Liver (tissue), 9 donors: ENCODE data around the gene CDH13. TPM values are rescaled to one million over a fixed set of nuclear protein-coding genes. Genes with fewer than 3 reads are reported as not detected.

Source experiments
- DNase-seq: peaks from one replicate; pipeline ENCODE4 v3.0.0-alpha.2; 2017; ENCODE audit warnings: low spot score
- H3K27ac ChIP-seq, 2 donors: one replicate each; pipeline ENCODE4 v1.7.0; 2013; ENCODE audit warnings: inconsistent platforms in 2 of 2, low read length in 2 of 2, control low read depth in 1 of 2, low read depth in 1 of 2, mild to moderate bottlenecking in 1 of 2
- H3K27me3 ChIP-seq, 4 donors: one replicate each; pipeline versions ENCODE4 v1.6.1 to v1.7.0; 2013; ENCODE audit warnings: low read length in 3 of 4, inconsistent platforms in 1 of 4, mild to moderate bottlenecking in 1 of 4, moderate library complexity in 1 of 4; ENCODE audit not compliant: control insufficient read depth in 4 of 4, insufficient read depth in 4 of 4
- H3K36me3 ChIP-seq, 4 donors: one replicate each; pipeline versions ENCODE4 v1.6.1 to v1.7.0; 2013; ENCODE audit warnings: low read length in 3 of 4, mild to moderate bottlenecking in 3 of 4, low read depth in 1 of 4, moderate library complexity in 1 of 4; ENCODE audit not compliant: control insufficient read depth in 4 of 4, insufficient read depth in 3 of 4
- H3K4me1 ChIP-seq, 4 donors: one replicate each; pipeline versions ENCODE4 v1.6.1 to v1.7.0; 2013; ENCODE audit warnings: low read length in 3 of 4, mild to moderate bottlenecking in 3 of 4, moderate library complexity in 1 of 4; ENCODE audit not compliant: control insufficient read depth in 4 of 4, insufficient read depth in 4 of 4
- H3K4me3 ChIP-seq, 3 donors: one replicate each; pipeline versions ENCODE4 v1.6.1 to v1.7.0; 2013; ENCODE audit warnings: low read length in 3 of 3, control low read depth in 1 of 3, low read depth in 1 of 3, mild to moderate bottlenecking in 1 of 3
- H3K9ac ChIP-seq, 2 donors: one replicate each; pipeline ENCODE4 v1.7.0; 2013; ENCODE audit warnings: low read length in 2 of 2, mild to moderate bottlenecking in 2 of 2, moderate library complexity in 2 of 2, control low read depth in 1 of 2, low read depth in 1 of 2
- H3K9me3 ChIP-seq, 4 donors: one replicate each; pipeline versions ENCODE4 v1.6.1 to v1.7.0; 2013; ENCODE audit warnings: low read length in 3 of 4; ENCODE audit not compliant: control insufficient read depth in 4 of 4
- EGR1 ChIP-seq, 2 donors: IDR thresholded peaks; 2 replicates each; pipeline ENCODE4 v1.6.1; 2016 to 2018; ENCODE audit warnings: antibody characterized with exemption in 2 of 2, low read depth in 2 of 2
- FOXA1 ChIP-seq: IDR thresholded peaks from 2 replicates; pipeline ENCODE4 v1.6.1; 2016; ENCODE audit warnings: antibody characterized with exemption
- FOXA2 ChIP-seq: IDR thresholded peaks from 2 replicates; pipeline ENCODE4 v1.6.1; 2016; ENCODE audit warnings: antibody characterized with exemption
- GABPA ChIP-seq, 2 donors: IDR thresholded peaks in 1 of 2; conservative IDR thresholded peaks in 1 of 2; 2 replicates each; pipeline ENCODE4 v1.6.1; 2016; ENCODE audit warnings: antibody characterized with exemption in 2 of 2, mild to moderate bottlenecking in 1 of 2, moderate library complexity in 1 of 2
- HNF4A ChIP-seq, 2 donors: conservative IDR thresholded peaks; 2 replicates each; pipeline ENCODE4 v1.6.1; 2016; ENCODE audit warnings: antibody characterized with exemption in 2 of 2, mild to moderate bottlenecking in 2 of 2
- HNF4G ChIP-seq: IDR thresholded peaks from 2 replicates; pipeline ENCODE4 v1.6.1; 2016; ENCODE audit warnings: antibody characterized with exemption
- JUND ChIP-seq, 2 donors: IDR thresholded peaks; 2 replicates each; pipeline ENCODE4 v1.6.1; 2016; ENCODE audit warnings: antibody characterized with exemption in 2 of 2
- NR2F2 ChIP-seq: IDR thresholded peaks from 2 replicates; pipeline ENCODE4 v1.6.1; 2016; ENCODE audit warnings: antibody characterized with exemption
- RAD21 ChIP-seq, 2 donors: IDR thresholded peaks; 2 replicates each; pipeline ENCODE4 v1.6.1; 2016; ENCODE audit warnings: antibody characterized with exemption in 2 of 2, mild to moderate bottlenecking in 2 of 2
- REST ChIP-seq: IDR thresholded peaks from 2 replicates; pipeline ENCODE4 v1.6.1; 2016; ENCODE audit warnings: antibody characterized with exemption, mild to moderate bottlenecking
- RXRA ChIP-seq, 2 donors: IDR thresholded peaks; 2 replicates each; pipeline ENCODE4 v1.6.1; 2017 to 2018; ENCODE audit warnings: antibody characterized with exemption in 2 of 2, mild to moderate bottlenecking in 1 of 2
- SP1 ChIP-seq: IDR thresholded peaks from 2 replicates; pipeline ENCODE4 v1.6.1; 2018; ENCODE audit warnings: antibody characterized with exemption, mild to moderate bottlenecking
- TAF1 ChIP-seq: conservative IDR thresholded peaks from 2 replicates; pipeline ENCODE4 v1.6.1; 2016; ENCODE audit warnings: antibody characterized with exemption, mild to moderate bottlenecking
- YY1 ChIP-seq: IDR thresholded peaks from 2 replicates; pipeline ENCODE4 v1.6.1; 2016; ENCODE audit warnings: antibody characterized with exemption, mild to moderate bottlenecking
- WGBS: extraction: QIAGEN DNeasy Blood & Tissue Kit; methylation state at CpG from one replicate; pipeline ENCODE4 v1.1.7; 2013; 5-methylcytosine and 5-hydroxymethylcytosine counted together
- polyA plus RNA-seq, 2 donors: library from polyadenylated mRNA; stranded (reverse) in 1 of 2; unstranded in 1 of 2; fragments of 200-250 nt in 1 of 2; fragments of >200 nt in 1 of 2; fragmentation: Nextera tagmentation in 1 of 2; extraction: Ambion mirVana in 1 of 2; gene quantifications; one replicate each; pipeline versions ENCODE4 v1.2.1 to v1.2.3, GENCODE V29; 2013 to 2015
- total RNA-seq, 2 donors: library from RNA; depleted of rRNA; stranded (reverse); fragments of >200 nt; gene quantifications; one replicate each; pipeline ENCODE4 v1.2.3, GENCODE V29; 2014
- TF ChIP-seq, protein P1 (sequence below): IDR thresholded peaks from 2 replicates; pipeline ENCODE4 v1.6.1; 2016; ENCODE audit warnings: antibody characterized with exemption
- TF ChIP-seq, protein P2 (sequence below): fragments of 150-350 bp; IDR thresholded peaks from 2 replicates; pipeline ENCODE4 v1.5.1; 2017; ENCODE audit warnings: improper control_type of control experiment, low read depth, low read length; ENCODE audit not compliant: missing input control
- TF ChIP-seq, protein P3 (sequence below): IDR thresholded peaks from 2 replicates; pipeline ENCODE4 v1.6.1; 2016; ENCODE audit warnings: antibody characterized with exemption
- donor health status: healthy.
- donor health status: healthy.
- donor health status: healthy.
- donor health status: healthy.
- donor health status: healthy.

Gene CDH13
- total and polyA plus RNA-seq, 4 donors, result 0.21 to 1.5 (median 0.58) TPM

DNA sequence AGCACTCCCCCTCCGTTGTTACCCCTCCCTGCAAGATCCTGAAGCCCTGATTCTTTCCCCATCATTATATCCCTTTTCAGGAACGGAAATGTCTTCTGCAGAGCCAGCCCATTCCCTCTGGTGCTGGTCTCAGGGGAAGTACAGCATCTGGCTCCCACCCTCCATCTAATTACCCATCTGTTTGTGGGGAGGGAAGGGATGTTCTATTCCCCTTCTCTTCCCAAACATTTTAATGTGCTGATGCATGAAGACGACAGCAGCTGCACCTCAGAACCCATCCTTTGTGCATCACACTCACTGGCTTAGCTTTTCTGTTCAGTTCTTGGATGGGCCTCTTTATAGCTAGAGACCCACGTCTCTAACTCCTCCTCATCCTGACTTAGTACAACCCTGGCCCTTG lies 367.2 kb downstream of the CDH13 start:
- no peak for DNase-seq
- no peak for TF ChIP-seq FOXA2
- TF ChIP-seq FOXA1, result no peak
- TF ChIP-seq EGR1 (IDR thresholded peaks at IDR 0.05; ENCODE audit: low read depth in 2 of 2), result no peak
- no peak for TF ChIP-seq TAF1
- TF ChIP-seq, protein P1, sequence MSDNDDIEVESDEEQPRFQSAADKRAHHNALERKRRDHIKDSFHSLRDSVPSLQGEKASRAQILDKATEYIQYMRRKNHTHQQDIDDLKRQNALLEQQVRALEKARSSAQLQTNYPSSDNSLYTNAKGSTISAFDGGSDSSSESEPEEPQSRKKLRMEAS, result no peak
- TF ChIP-seq REST, result no peak
- TF ChIP-seq GABPA (IDR thresholded peaks at IDR 0.05 in 1 of 2, conservative IDR thresholded peaks at IDR 0.05 in 1 of 2), result no peak
- TF ChIP-seq RAD21 (IDR thresholded peaks at IDR 0.05), result no peak
- TF ChIP-seq HNF4G, result no peak
- TF ChIP-seq RXRA (IDR thresholded peaks at IDR 0.05), result no peak
- TF ChIP-seq NR2F2, result no peak
- TF ChIP-seq SP1, result no peak
- TF ChIP-seq, protein P2, sequence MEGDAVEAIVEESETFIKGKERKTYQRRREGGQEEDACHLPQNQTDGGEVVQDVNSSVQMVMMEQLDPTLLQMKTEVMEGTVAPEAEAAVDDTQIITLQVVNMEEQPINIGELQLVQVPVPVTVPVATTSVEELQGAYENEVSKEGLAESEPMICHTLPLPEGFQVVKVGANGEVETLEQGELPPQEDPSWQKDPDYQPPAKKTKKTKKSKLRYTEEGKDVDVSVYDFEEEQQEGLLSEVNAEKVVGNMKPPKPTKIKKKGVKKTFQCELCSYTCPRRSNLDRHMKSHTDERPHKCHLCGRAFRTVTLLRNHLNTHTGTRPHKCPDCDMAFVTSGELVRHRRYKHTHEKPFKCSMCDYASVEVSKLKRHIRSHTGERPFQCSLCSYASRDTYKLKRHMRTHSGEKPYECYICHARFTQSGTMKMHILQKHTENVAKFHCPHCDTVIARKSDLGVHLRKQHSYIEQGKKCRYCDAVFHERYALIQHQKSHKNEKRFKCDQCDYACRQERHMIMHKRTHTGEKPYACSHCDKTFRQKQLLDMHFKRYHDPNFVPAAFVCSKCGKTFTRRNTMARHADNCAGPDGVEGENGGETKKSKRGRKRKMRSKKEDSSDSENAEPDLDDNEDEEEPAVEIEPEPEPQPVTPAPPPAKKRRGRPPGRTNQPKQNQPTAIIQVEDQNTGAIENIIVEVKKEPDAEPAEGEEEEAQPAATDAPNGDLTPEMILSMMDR, result no peak
- TF ChIP-seq JUND (IDR thresholded peaks at IDR 0.05), result no peak
- no peak overlapping the region for H3K9ac ChIP-seq
- no peaks in the 10 kb centered on the region for H3K4me1 ChIP-seq
- no peaks in the 10 kb centered on the region for H3K27me3 ChIP-seq
- no peaks in the 10 kb centered on the region for H3K36me3 ChIP-seq
- H3K27ac ChIP-seq, result no peak overlapping the region
- WGBS, result 59% methylated on average over 4 of the region's 4 CpGs
- H3K4me3 ChIP-seq, result no peak overlapping the region
- H3K9me3 ChIP-seq, result no peaks in the 10 kb centered on the region

GRCh38 chr16:82995286-82995923 lies 368.6 kb downstream of the CDH13 start:
- Histone ChIP-seq H3K9me3 (no peaks in the 10 kb centered on the region), H3K9ac (no peak overlapping the region), H3K36me3 (no peaks in the 10 kb centered on the region), H3K27me3 (peaks cover 0 to 3% (median 0%) of the 10 kb centered on the region in 4 donors), H3K4me1 (no peaks in the 10 kb centered on the region), H3K27ac (no peak overlapping the region), H3K4me3 (no peak overlapping the region)
- WGBS, result 64% methylated on average over 9 of the region's 9 CpGs
- DNase-seq, result no peak
- TF ChIP-seq, protein P3, sequence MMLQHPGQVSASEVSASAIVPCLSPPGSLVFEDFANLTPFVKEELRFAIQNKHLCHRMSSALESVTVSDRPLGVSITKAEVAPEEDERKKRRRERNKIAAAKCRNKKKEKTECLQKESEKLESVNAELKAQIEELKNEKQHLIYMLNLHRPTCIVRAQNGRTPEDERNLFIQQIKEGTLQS, result no peak
- TF ChIP-seq RAD21 (IDR thresholded peaks at IDR 0.05) (no peak), EGR1 (IDR thresholded peaks at IDR 0.05; ENCODE audit: low read depth in 2 of 2) (no peak), FOXA2 (no peak), YY1 (no peak), NR2F2 (no peak), TAF1 (no peak), REST (no peak), HNF4G (no peak), HNF4A (conservative IDR thresholded peaks at IDR 0.05) (no peak), GABPA (IDR thresholded peaks at IDR 0.05 in 1 of 2, conservative IDR thresholded peaks at IDR 0.05 in 1 of 2) (no peak)
- TF ChIP-seq, protein P2, result no peak
- TF ChIP-seq, protein P1, result no peak
